HUES48 (cell line): ENCODE measurements around the gene DTX3.
"Not testable (repeated sequence)": the region's sequence is repeated elsewhere in the genome, so short reads cannot be mapped to it uniquely, and the experiment has no call there.

Experiments used
- H3K27ac ChIP-seq: one replicate; pipeline ENCODE4 v1.7.0; 2013; ENCODE audit warnings: low read depth, low read length, inconsistent platforms
- H3K27me3 ChIP-seq: 2 replicates; pipeline ENCODE4 v1.6.1; 2013; ENCODE audit warnings: mild to moderate bottlenecking, low read length; ENCODE audit not compliant: control insufficient read depth, insufficient read depth
- H3K36me3 ChIP-seq: 2 replicates; pipeline ENCODE4 v1.6.1; 2013; ENCODE audit warnings: low read length; ENCODE audit not compliant: control insufficient read depth, insufficient read depth
- H3K4me1 ChIP-seq: 2 replicates; pipeline ENCODE4 v1.6.1; 2013; ENCODE audit warnings: mild to moderate bottlenecking, low read length; ENCODE audit not compliant: control insufficient read depth, insufficient read depth
- H3K4me3 ChIP-seq: 2 replicates; pipeline ENCODE4 v1.5.1; 2013; ENCODE audit warnings: mild to moderate bottlenecking, low read depth, low read length
- H3K9ac ChIP-seq: 2 replicates; pipeline ENCODE4 v1.6.1; 2013; ENCODE audit warnings: mild to moderate bottlenecking, low read depth, low read length, moderate library complexity
- H3K9me3 ChIP-seq: 2 replicates; pipeline ENCODE4 v1.6.1; 2013; ENCODE audit warnings: low read length; ENCODE audit not compliant: control insufficient read depth, insufficient read depth

DTX3 gene

DNA sequence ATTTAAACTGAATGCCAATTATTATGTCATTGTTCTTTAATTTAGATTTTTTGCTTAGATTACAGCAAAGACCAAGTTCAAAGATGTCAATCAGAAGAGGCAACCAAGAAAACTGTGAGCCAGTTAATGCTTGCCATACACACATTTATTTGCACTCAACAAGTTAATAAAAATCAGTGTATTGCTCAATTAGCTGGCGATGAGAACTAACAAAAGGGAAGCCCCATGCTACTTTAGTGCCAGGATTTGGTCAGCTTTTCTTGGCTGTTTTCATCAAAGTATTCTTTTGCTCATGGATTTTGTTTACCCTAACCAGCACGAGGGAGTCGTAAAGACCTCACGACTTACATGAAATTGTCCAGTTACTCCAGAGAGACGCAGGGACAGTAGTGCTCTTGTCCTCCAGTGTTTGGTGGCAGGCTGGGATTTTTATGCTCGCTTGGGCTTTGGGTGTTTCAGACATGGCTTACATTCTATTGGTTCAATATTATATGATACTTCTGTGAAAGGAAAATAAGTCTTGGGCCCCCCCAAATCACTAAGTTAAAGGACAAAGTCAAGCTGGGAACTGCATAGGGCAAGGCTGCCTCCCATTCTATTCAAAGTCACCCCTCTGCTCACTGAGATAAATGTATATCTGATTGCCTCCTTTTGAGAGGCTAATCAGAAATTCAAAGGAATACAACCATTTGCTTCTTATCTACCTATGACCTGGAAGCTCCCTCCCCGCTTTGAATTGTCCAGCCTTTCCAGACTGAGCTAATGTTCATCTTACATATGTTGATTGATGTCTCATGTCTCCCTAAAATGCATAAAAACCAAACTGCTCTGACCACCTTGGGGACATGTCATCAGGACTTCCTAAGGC, 35.8 kb downstream of the DTX3 start:
- no peak overlapping the region for H3K9ac ChIP-seq
- no peaks in the 10 kb centered on the region for H3K36me3 ChIP-seq
- no peak overlapping the region for H3K4me3 ChIP-seq
- H3K27ac ChIP-seq, result no peak overlapping the region
- peaks cover 11% of the 10 kb centered on the region for H3K9me3 ChIP-seq
- H3K27me3 ChIP-seq, result no peaks in the 10 kb centered on the region
- peaks cover 6% of the 10 kb centered on the region for H3K4me1 ChIP-seq

DNA sequence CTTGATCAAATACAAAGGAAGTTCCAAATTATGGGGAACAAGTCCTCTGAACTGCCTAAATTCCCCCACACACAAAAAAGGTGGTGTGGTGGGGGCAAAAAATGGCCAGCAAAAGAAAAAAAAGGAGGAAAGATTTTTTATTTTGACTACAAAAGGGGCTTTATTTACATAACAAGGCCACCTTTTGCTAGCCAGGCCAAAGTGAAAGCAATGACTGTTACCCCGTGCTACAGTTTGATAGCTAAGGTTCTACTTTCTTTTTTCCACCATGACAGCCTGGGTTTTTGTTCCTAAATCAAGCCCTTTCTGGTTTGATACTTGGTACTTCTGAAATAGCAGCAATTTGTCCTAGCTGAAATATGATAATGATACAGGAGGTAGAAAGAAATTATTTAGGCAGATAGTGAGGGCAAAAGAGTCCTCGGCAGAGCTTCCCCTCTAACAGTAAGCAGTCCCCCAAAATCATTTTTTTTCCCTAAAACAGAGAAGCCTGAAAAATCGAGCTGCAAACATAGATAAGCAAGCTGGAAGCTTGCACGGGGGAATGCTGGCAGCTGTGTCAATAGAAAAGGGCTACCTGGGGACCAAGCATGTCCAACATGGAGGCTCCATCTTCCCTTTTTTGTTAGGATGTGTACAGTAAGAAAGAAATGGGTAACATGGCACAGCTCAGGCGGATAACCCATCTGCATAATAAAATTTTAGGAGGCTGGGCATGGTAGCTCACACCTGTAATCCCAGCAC, 37.2 kb downstream of the DTX3 start:
- peaks cover 18% of the 10 kb centered on the region for H3K9me3 ChIP-seq
- H3K27me3 ChIP-seq, result no peaks in the 10 kb centered on the region
- H3K4me3 ChIP-seq, result no peak overlapping the region; the same call in 1 of the 2 replicates
- H3K36me3 ChIP-seq, result no peaks in the 10 kb centered on the region
- H3K27ac ChIP-seq, result no peak overlapping the region
- no peak overlapping the region for H3K9ac ChIP-seq
- peaks cover 6% of the 10 kb centered on the region for H3K4me1 ChIP-seq

DNA sequence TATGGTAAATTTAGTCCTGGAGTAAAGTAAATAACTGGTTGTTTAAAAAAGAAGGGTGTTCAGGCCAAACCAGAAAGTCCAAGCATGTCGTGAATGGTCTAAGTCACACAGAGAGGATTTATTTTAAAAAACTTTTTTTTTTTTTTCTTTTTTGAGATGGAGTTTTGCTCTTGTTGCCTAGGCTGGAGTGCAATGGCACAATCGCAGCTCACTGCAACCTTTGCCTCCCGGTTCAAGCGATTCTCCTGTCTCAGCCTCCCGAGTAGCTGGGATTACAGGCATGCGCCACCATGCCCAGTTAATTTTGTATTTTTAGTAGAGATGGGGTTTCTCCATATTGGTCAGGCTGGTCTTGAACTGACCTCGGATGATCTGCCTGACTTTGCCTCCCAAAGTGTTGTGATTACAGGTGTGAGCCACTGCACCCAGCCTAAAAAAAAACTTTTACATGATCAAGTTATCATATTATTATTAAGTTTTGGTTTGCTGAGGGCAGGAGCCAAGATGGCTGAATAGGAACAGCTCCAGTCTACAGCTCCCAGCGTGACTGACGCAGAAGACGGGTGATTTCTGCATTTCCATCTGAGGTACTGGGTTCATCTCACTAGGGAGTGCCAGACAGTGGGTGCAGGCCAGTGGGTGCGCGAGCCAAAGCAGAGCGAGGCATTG, 41.5 kb downstream of the DTX3 start:
- not testable (repeated sequence) for H3K4me1 ChIP-seq, H3K9ac ChIP-seq, H3K27ac ChIP-seq, H3K27me3 ChIP-seq, H3K4me3 ChIP-seq, H3K36me3 ChIP-seq
- H3K9me3 ChIP-seq, result peaks cover 18% of the 10 kb centered on the region

DNA sequence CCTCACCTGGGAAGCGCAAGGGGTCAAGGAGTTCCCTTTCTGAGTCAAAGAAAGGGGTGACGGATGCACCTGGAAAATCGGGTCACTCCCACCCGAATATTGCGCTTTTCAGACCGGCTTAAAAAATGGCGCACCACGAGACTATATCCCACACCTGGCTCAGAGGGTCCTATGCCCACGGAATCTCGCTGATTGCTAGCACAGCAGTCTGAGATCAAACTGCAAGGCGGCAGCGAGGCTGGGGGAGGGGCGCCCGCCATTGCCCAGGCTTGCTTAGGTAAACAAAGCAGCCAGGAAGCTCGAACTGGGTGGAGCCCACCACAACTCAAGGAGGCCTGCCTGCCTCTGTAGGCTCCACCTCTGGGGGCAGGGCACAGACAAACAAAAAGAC, 42.0 kb downstream of the DTX3 start:
- peaks cover 18% of the 10 kb centered on the region for H3K9me3 ChIP-seq
- H3K4me1 ChIP-seq, H3K36me3 ChIP-seq, H3K27me3 ChIP-seq, H3K9ac ChIP-seq, H3K27ac ChIP-seq, H3K4me3 ChIP-seq: not testable (repeated sequence)

DNA sequence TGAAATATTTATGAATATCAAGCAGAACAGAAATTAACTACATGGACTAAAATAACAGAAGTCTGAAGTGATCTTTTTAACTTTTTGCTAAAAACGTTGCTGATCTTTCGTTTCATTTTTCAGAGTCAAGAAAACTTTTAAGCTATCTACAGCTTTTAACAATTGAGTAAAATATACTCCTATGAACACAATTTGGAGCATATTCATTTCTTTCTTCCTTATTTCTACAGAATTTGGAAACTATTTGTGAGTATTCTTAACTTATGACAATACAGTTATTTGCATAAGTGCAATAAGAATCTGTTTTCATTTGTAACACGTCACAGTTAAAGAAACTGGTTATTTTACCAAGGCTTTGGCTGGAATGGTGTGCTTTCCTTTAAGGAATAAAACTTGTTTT, 49.4 kb downstream of the DTX3 start:
- Histone ChIP-seq H3K27ac (no peak overlapping the region), H3K9ac (no peak overlapping the region), H3K36me3 (no peaks in the 10 kb centered on the region), H3K9me3 (peaks cover 2% of the 10 kb centered on the region; the same call in 1 of the 2 replicates), H3K27me3 (no peaks in the 10 kb centered on the region), H3K4me3 (no peak overlapping the region), H3K4me1 (no peaks in the 10 kb centered on the region)

DNA sequence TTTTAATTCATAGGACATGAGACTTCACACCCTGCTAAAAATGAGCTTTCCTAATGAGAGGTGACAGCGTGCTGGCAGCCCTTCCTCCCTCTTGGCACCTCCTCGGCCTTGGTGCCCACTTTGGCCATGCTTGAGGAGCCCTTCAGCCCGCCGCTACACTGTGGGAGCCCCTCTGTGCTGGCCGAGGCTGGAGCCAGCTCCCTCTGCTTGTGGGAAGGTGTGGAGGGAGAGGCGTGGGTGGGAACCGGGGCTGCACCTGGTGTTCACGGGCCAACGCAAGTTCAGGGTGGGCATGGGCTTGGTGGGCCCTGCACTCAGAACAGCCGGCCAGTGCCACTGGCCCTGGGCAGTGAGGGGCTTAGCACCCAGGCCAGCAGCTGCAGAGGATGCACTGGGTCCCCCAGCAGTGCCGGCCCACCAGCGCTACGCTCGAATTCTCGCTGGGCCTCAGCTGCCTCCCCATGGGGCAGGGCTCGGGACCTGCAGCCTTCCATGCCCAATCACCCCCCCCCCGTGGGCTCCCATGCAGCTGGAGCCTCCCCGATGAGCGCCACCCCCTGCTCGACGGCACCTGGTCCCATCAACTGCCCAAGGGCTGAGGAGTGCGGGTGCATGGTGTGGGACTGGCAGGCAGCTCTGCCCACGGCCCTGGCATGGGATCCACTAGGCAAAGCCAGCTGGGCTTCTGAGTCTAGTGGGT, 51.1 kb downstream of the DTX3 start:
- no peaks in the 10 kb centered on the region for H3K27me3 ChIP-seq
- H3K4me3 ChIP-seq, result no peak overlapping the region
- H3K27ac ChIP-seq, result no peak overlapping the region
- no peak overlapping the region for H3K9ac ChIP-seq
- H3K9me3 ChIP-seq, result peaks cover 13% of the 10 kb centered on the region
- no peaks in the 10 kb centered on the region for H3K36me3 ChIP-seq
- H3K4me1 ChIP-seq, result no peaks in the 10 kb centered on the region

DNA sequence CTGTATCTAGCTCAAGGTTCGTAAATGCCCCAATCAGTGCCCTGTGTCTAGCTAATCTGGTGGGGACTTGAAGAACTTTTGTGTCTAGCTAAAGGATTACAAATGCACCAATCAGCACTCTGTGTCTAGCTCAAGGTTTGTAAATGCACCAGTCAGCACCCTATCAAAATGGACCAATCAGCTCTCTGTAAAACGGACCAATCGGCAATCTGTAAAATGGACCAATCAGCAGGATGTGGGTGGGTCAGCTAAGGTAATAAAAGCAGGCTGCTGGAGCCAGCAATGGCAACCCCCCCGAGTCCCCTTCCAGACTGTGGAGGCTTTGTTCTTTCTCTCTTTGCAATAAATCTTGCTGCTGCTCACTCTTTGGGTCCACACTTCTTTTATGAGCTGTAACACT, 51.8 kb downstream of the DTX3 start:
- peaks cover 19% of the 10 kb centered on the region for H3K9me3 ChIP-seq
- H3K27ac ChIP-seq, H3K27me3 ChIP-seq, H3K36me3 ChIP-seq, H3K4me3 ChIP-seq, H3K4me1 ChIP-seq, H3K9ac ChIP-seq: not testable (repeated sequence)

DNA sequence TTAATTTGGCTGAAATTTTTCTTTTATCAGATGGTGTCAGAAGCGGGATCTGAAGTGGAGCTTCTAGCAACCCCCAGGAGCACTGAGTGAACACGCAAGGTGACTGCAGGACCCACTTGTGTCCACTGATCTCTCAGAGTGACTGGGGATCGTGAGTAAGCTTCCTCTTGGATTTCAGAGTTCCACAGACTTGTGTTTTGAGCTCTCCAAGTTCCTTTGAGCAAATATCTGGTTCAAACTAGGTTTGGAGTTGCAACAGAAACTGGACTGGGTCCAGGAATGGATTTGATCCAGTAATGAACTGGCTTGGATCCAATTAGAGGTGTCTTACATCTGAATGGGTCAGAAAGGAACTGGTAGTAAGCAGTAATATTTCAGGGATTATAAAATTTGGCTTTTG, 53.1 kb downstream of the DTX3 start:
- H3K36me3 ChIP-seq, result no peaks in the 10 kb centered on the region
- H3K27ac ChIP-seq, result no peak overlapping the region
- H3K27me3 ChIP-seq, result no peaks in the 10 kb centered on the region
- H3K4me3 ChIP-seq, result no peak overlapping the region
- H3K9ac ChIP-seq, result no peak overlapping the region
- peaks cover 32% of the 10 kb centered on the region for H3K9me3 ChIP-seq
- no peaks in the 10 kb centered on the region for H3K4me1 ChIP-seq

DNA sequence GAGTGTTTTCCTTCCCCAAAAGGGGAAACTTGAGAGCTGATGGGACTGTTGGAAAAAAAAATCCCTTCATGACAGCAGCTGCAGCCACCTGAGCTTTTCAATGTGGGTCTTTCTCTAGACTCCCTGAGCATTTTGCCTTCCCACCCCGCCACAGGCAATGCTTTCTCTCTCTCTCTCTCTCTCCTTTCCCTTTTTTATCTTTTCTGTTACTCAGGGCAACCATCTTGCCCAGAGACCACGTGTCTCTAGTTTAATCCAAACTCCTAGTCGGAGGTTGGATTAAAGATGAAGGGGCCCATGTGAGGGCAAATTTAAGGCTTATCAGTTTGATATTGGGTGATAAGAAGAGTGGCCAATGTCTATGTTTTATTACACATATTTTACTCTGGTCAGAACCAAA, 54.3 kb downstream of the DTX3 start:
- peaks cover 32% of the 10 kb centered on the region for H3K9me3 ChIP-seq
- no peak overlapping the region for H3K4me3 ChIP-seq
- H3K27me3 ChIP-seq, result no peaks in the 10 kb centered on the region
- no peak overlapping the region for H3K9ac ChIP-seq
- H3K36me3 ChIP-seq, result no peaks in the 10 kb centered on the region
- no peaks in the 10 kb centered on the region for H3K4me1 ChIP-seq
- H3K27ac ChIP-seq, result no peak overlapping the region
